ENCODE measurements around the gene CFAP251. TPM values are rescaled to one million over a fixed set of nuclear protein-coding genes. Genes with fewer than 3 reads are reported as not detected.

CFAP251 gene
- total RNA-seq, 2 experiments from 2014 or later, result 0.28 to 0.33 TPM

GRCh38 chr12:121892673-121893561 lies 25.5 kb upstream of the CFAP251 start:
- intact Hi-C loops (cut with DNase I, micrococcal nuclease), result no loop called here
- Histone ChIP-seq H3K4me3 (ENCODE audit: low read length) (no peak overlapping the region), H3K27me3 (ENCODE audit: control insufficient read depth in 1 of 2, insufficient read depth in 2 of 2, low read length in 2 of 2) (no peaks in the 10 kb centered on the region), H3K36me3 (ENCODE audit: insufficient read depth, low read length) (peaks cover 36% of the 10 kb centered on the region), H3K27ac (ENCODE audit: low read depth in 1 of 2, low read length in 2 of 2) (no peak overlapping the region), H3K4me1 (ENCODE audit: insufficient read depth, low read length) (peaks cover 43% of the 10 kb centered on the region), H3K9me3 (ENCODE audit: control insufficient read depth in 1 of 2, insufficient read depth in 1 of 2, low read length in 2 of 2) (no peaks in the 10 kb centered on the region)
- no peak for TF ChIP-seq CTCF (IDR thresholded peaks at IDR 0.05)
- POLR2A ChIA-PET, result no interaction called here
- Mint-ChIP-seq H3K4me3 (peak overlapping the region; percentile 25), H3K27me3 (no peaks in the 10 kb centered on the region), H3K27ac (no peak overlapping the region), H3K36me3 (ENCODE audit: low read depth) (peaks cover 69% of the 10 kb centered on the region), H3K4me1 (ENCODE audit: low read depth) (peaks cover 46% of the 10 kb centered on the region), H3K9me3 (no peaks in the 10 kb centered on the region)
- DNase-seq (no peak), ATAC-seq (ENCODE audit: poor library complexity) (no peak)
- CTCF ChIA-PET, result interaction anchor here (1.3 to 2.1 kb wide), 3 partner anchors 25 to 98 kb away, joined by 4 to 8 read pairs (median 6); partner anchors contain the start of genes CFAP251 and RHOF

- Mint-ChIP-seq H3K4me1 (ENCODE audit: low read depth) (peaks cover 36% of the 10 kb centered on the region), H3K27me3 (no peaks in the 10 kb centered on the region), H3K27ac (peak overlapping the region; percentile 47), H3K36me3 (ENCODE audit: low read depth) (peaks cover 69% of the 10 kb centered on the region), H3K9me3 (no peaks in the 10 kb centered on the region), H3K4me3 (peak overlapping the region; percentile 16)
- ChIA-PET POLR2A (no interaction called here), CTCF (interaction anchor here (1.3 kb wide), 1 partner anchor 99 kb away, joined by 4 read pairs; no protein-coding TSS in a partner anchor)
- H3K9me3 ChIP-seq (ENCODE audit: control insufficient read depth in 1 of 2, insufficient read depth in 1 of 2, low read length in 2 of 2), result no peaks in the 10 kb centered on the region
- DNase-seq, result peak in 2 of 14 experiments; percentile 20 to 34
- ATAC-seq (ENCODE audit: poor library complexity), result no peak
- no peaks in the 10 kb centered on the region for H3K27me3 ChIP-seq (ENCODE audit: control insufficient read depth in 1 of 2, insufficient read depth in 2 of 2, low read length in 2 of 2)
- intact Hi-C loops (cut with DNase I, micrococcal nuclease), result no loop called here
- peaks cover 33% of the 10 kb centered on the region for H3K4me1 ChIP-seq (ENCODE audit: insufficient read depth, low read length)
- no peak overlapping the region for H3K27ac ChIP-seq (ENCODE audit: low read depth in 1 of 2, low read length in 2 of 2)
- no peak overlapping the region for H3K4me3 ChIP-seq (ENCODE audit: low read length)
- peaks cover 41% of the 10 kb centered on the region for H3K36me3 ChIP-seq (ENCODE audit: insufficient read depth, low read length)
- TF ChIP-seq CTCF (IDR thresholded peaks at IDR 0.05), result no peak
These were observed 24.4 kb upstream of the CFAP251 start for GRCh38 chr12:121893961-121894460.

GRCh38 chr12:121894633-121895032 lies 23.8 kb upstream of the CFAP251 start:
- Histone ChIP-seq H3K36me3 (ENCODE audit: insufficient read depth, low read length) (peaks cover 47% of the 10 kb centered on the region), H3K4me1 (ENCODE audit: insufficient read depth, low read length) (peaks cover 27% of the 10 kb centered on the region), H3K27me3 (ENCODE audit: control insufficient read depth in 1 of 2, insufficient read depth in 2 of 2, low read length in 2 of 2) (no peaks in the 10 kb centered on the region), H3K9me3 (ENCODE audit: control insufficient read depth in 1 of 2, insufficient read depth in 1 of 2, low read length in 2 of 2) (no peaks in the 10 kb centered on the region), H3K27ac (ENCODE audit: low read depth in 1 of 2, low read length in 2 of 2) (no peak overlapping the region), H3K4me3 (ENCODE audit: low read length) (no peak overlapping the region)
- Mint-ChIP-seq H3K36me3 (ENCODE audit: low read depth) (peaks cover 69% of the 10 kb centered on the region), H3K27me3 (no peaks in the 10 kb centered on the region), H3K4me1 (ENCODE audit: low read depth) (peaks cover 30% of the 10 kb centered on the region), H3K9me3 (no peaks in the 10 kb centered on the region), H3K27ac (peak overlapping the region; percentile 47), H3K4me3 (no peak overlapping the region)
- peak; percentile 21 for TF ChIP-seq CTCF (IDR thresholded peaks at IDR 0.05)
- ChIA-PET CTCF (interaction anchor here (1.5 kb wide), 1 partner anchor 24 kb away, joined by 5 read pairs; the partner anchor contains the start of gene CFAP251), POLR2A (no interaction called here)
- DNase-seq, result peak in 2 of 14 experiments; percentile 20 to 41
- intact Hi-C loops (cut with DNase I, micrococcal nuclease), result no loop called here
- ATAC-seq (ENCODE audit: poor library complexity), result peak; percentile 41

All from CD4-positive, alpha-beta T cell (primary cell).